Occipital lobe (tissue), 2 donors: ENCODE measurements around the gene RFC3. TPM values are rescaled to one million over a fixed set of nuclear protein-coding genes. Genes with fewer than 3 reads are reported as not detected.
"Not testable (repeated sequence)": the region's sequence is repeated elsewhere in the genome, so short reads cannot be mapped to it uniquely, and the experiment has no call there.

Experiments
- DNase-seq: peaks from one replicate; lab custom pipeline; 2025; lab: John Stamatoyannopoulos, UW
- total RNA-seq: library from RNA; depleted of rRNA; stranded (reverse); fragments of >200 nt; gene quantifications from one replicate; pipeline ENCODE4 v1.2.3, GENCODE V29; 2014

The RFC3 gene
- total RNA-seq, 1 donor from 2014 or later, result 21.5 TPM

DNA sequence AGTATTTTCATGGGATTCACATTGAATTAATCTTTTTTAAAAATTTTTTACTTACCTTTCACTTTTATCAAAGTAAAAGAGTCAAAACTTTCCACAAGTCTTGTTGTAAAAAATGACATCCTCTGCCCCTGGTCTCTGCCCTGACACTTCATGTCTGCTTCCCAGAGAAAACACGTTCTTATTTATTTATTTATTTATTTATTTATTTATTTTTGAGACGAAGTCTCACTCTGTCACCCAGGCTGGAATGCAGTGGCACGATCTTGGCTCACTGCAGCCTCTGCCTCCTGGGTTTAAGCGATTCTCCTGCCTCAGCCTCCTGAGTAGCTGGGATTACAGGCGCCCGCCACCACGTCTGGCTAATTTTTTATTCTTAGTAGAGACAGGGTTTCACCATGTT lies 5.1 kb upstream of the RFC3 start:
- DNase-seq, result not testable (repeated sequence)

GRCh38 chr13:33815011-33815550 lies 2.9 kb upstream of the RFC3 start:
- no peak for DNase-seq

GRCh38 chr13:33816912-33817311 lies 1.0 kb upstream of the RFC3 start:
- no peak for DNase-seq

DNA sequence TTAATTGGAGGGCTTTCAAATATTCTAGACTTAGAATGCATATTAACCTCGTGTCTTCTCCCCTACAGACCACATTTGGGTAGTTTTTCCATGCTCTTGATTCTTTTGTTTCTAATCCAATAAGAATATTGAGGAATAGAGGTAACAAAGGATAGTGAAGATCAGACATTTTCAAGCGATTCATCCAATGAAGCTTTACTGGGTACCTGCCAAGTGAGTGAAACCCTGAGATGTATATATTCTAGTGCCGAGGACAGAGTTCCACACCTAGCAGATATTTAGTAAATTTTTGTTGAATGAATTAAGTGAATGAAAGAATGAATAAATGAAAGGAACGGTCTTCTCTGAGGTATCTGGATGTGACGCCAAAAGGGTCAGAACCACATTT lies 442 bp upstream of the RFC3 start:
- no peak for DNase-seq

- no peak for DNase-seq
Observed at GRCh38 chr13:33825083-33825482, 7.1 kb downstream of the RFC3 start.

- DNase-seq, result no peak
Observed at GRCh38 chr13:33827139-33827538, 9.2 kb downstream of the RFC3 start.

- DNase-seq, result no peak
Observed at GRCh38 chr13:33828431-33829129, 10.6 kb downstream of the RFC3 start.

- no peak for DNase-seq
Observed at GRCh38 chr13:33832872-33833271, 14.9 kb downstream of the RFC3 start.

GRCh38 chr13:33838647-33839046 lies 20.7 kb downstream of the RFC3 start:
- DNase-seq, result no peak

DNA sequence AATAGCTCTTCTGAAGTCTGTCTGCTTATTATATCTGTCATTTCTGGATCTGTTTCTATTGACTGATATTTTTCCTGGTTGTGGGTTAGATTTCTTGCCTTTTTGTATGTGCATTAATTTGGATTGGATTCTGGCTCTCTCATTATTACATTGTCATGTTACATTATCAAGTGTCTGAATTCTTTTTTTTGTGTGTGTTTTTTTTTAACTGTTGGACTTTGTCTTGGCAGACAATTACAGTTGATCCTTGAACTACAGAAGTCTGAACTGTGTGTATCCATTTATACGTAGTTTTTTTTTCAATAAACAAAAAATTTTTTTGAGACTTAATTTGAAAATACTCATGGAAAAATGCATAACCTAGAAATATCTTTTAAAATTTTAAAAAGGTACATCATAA lies 22.5 kb downstream of the RFC3 start:
- no peak for DNase-seq

- DNase-seq, result no peak
Observed at GRCh38 chr13:33842207-33842606, 24.3 kb downstream of the RFC3 start.

GRCh38 chr13:33842986-33843385 lies 25.0 kb downstream of the RFC3 start:
- no peak for DNase-seq

DNA sequence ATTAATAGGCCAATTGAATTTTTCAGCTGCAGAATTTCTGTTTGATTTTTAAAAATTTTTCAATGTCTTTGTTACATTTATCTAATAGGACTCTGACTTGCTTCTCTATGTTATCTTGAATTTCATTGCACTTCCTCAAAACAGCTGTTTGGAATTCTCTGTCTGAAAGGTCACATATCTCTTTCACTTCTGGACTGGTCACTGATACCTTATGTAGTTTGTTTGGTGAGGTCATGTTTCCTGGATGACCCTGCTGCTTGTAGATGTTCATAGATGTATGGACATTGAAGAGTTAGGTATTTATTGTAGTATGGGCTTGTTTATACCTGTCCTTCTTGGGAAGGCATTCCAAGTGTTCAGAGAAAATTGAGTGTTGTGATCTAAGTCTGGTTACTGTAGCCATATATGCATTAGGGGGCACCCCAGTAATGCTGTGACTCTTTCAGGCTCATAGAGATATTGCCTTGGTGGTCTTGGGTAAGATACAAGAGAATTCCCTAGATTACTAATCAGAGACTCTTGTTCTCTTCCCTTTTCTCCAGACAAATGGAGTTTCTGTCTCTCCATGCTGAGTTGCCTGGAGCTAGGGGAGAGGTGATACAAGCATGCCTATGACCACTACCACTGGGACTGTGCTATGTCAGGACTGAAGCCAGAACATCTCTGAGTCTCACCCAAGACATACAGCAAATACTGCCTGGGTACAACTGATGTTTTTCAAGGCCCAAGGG lies 27.8 kb downstream of the RFC3 start:
- DNase-seq, result no peak

- no peak for DNase-seq
Observed at GRCh38 chr13:33846303-33847062, 28.5 kb downstream of the RFC3 start.

- no peak for DNase-seq
Observed at GRCh38 chr13:33849211-33849610, 31.3 kb downstream of the RFC3 start.

GRCh38 chr13:33855371-33855895 lies 37.5 kb downstream of the RFC3 start:
- no peak for DNase-seq

DNA sequence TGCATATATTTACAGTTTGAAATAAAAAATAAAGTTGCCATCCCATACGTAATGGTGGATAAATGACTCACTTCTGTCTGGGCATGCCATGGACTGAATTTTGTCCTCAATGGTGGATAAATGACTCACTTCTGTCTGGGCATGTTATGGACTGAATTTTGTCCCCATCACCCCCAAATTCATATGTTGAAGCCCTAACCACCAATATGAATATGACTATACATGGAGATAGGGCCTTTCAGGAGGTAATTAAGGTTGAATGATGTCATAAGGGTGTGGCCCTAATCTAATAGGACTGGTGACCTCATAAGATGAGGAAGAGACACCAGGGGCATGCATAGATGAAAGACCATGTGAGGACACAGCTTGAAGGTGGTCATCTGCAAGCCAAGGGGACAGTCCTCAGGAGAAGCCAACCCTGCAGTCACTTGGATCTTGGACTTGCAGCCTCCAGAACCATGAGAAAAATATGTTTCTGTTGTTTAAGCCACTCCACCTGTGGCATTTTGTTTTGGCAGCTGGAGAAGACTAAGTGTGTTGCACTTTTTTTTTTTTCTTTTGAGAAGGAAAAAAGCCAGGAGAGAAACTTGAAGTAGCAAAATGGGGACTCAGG lies 41.8 kb downstream of the RFC3 start:
- no peak for DNase-seq

- no peak for DNase-seq
Observed at GRCh38 chr13:33860526-33860925, 42.6 kb downstream of the RFC3 start.

GRCh38 chr13:33862016-33862415 lies 44.1 kb downstream of the RFC3 start:
- DNase-seq, result no peak

DNA sequence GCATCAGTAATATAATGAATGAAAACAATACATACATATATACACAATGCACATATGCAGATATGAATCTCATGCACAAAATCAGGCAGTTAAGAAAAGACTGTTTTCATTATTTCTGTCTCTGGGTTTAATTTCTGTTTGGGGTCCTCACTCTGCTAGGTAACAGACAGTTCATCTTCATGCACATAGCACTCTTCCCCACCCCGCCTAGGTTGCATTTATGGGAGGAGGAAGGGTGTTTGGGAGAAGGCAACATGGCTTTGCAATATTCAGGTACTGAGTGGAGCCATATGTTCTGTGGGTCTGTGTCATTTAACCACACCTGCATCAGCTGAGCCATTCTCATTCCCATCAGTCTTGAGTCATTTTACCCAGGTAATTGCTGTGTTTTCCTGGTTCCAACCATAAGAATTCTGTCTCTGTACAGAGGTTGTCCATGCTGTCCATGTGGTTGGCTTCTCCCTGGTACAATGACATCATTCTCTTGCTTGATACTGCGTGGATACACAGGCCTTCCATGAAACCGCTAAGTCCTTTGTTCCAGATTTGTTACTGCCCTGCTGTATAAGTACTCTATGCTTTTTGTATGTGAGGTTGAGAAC lies 45.3 kb downstream of the RFC3 start:
- DNase-seq, result no peak

DNA sequence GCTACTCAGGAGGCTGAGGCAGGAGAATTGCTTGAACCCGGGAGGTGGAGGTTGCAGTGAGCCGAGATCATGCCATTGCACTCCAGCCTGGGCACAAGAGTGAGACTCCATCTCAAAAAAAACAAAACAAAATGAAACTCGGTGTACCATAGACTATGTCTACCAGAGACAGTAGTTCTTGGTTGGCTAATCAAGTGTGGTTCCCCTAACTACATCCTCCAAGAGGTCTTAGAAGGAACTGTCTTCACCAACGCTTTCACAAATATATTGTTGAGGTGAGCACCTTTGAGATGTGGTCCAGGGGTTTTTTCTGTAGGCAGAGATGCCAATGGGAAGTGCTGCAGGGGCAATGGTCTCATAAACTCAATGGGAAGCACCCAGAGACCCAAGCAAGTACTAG lies 48.0 kb downstream of the RFC3 start:
- no peak for DNase-seq
